ENCODE measurements around the gene REEP6.

Gene REEP6

GRCh38 chr19:1466461-1467214 is 24.3 kb upstream of the REEP6 start:
- TF ChIP-seq TEAD4 (IDR thresholded peaks at IDR 0.05), result no peak
- no peak for TF ChIP-seq TCF12 (IDR thresholded peaks at IDR 0.05; ENCODE audit: low read depth)
- TF ChIP-seq EP300 (IDR thresholded peaks at IDR 0.05; ENCODE audit: borderline replicate concordance), result no peak
- no peak for TF ChIP-seq YY1 (IDR thresholded peaks at IDR 0.05; ENCODE audit: low read depth)
- no peak for TF ChIP-seq REST (IDR thresholded peaks at IDR 0.05; ENCODE audit: low read depth)
- TF ChIP-seq NFIC (IDR thresholded peaks at IDR 0.05), result no peak
- no peak for TF ChIP-seq EGR1 (IDR thresholded peaks at IDR 0.05)
- TF ChIP-seq CEBPB (IDR thresholded peaks at IDR 0.05), result no peak
- TF ChIP-seq ZBTB7A (IDR thresholded peaks at IDR 0.05; ENCODE audit: low read depth), result no peak
- TF ChIP-seq RAD21 (IDR thresholded peaks at IDR 0.05; ENCODE audit: low read depth), result no peak
- TF ChIP-seq TAF1 (IDR thresholded peaks at IDR 0.05; ENCODE audit: low read depth), result no peak
- TF ChIP-seq FOXM1 (IDR thresholded peaks at IDR 0.05; ENCODE audit: borderline replicate concordance, low read depth), result no peak
- TF ChIP-seq USF1 (IDR thresholded peaks at IDR 0.05), result no peak

- TF ChIP-seq TEAD4 (IDR thresholded peaks at IDR 0.05) (no peak), FOXM1 (IDR thresholded peaks at IDR 0.05; ENCODE audit: borderline replicate concordance, low read depth) (no peak)
Measured at GRCh38 chr19:1467215-1467489, 23.8 kb upstream of the REEP6 start.

- TF ChIP-seq MAX (IDR thresholded peaks at IDR 0.05) (no peak), REST (IDR thresholded peaks at IDR 0.05; ENCODE audit: low read depth) (no peak), CREB1 (IDR thresholded peaks at IDR 0.05; ENCODE audit: low read depth) (no peak), TEAD4 (IDR thresholded peaks at IDR 0.05) (no peak), YY1 (IDR thresholded peaks at IDR 0.05; ENCODE audit: low read depth) (no peak), ZBTB7A (IDR thresholded peaks at IDR 0.05; ENCODE audit: low read depth) (no peak), EGR1 (IDR thresholded peaks at IDR 0.05) (no peak), EP300 (IDR thresholded peaks at IDR 0.05; ENCODE audit: borderline replicate concordance) (no peak), NFIC (IDR thresholded peaks at IDR 0.05) (no peak), FOXM1 (IDR thresholded peaks at IDR 0.05; ENCODE audit: borderline replicate concordance, low read depth) (no peak), RAD21 (IDR thresholded peaks at IDR 0.05; ENCODE audit: low read depth) (no peak), TCF12 (IDR thresholded peaks at IDR 0.05; ENCODE audit: low read depth) (no peak), CEBPB (IDR thresholded peaks at IDR 0.05) (no peak), TAF1 (IDR thresholded peaks at IDR 0.05; ENCODE audit: low read depth) (no peak), USF1 (IDR thresholded peaks at IDR 0.05) (no peak)
Measured at GRCh38 chr19:1467490-1468273, 23.3 kb upstream of the REEP6 start.

GRCh38 chr19:1468274-1468820 is 22.6 kb upstream of the REEP6 start:
- TF ChIP-seq TEAD4 (IDR thresholded peaks at IDR 0.05) (no peak), TCF12 (IDR thresholded peaks at IDR 0.05; ENCODE audit: low read depth) (no peak), USF1 (IDR thresholded peaks at IDR 0.05) (peak; percentile 58; the same call in 1 of the 2 replicates), ZBTB7A (IDR thresholded peaks at IDR 0.05; ENCODE audit: low read depth) (peak; percentile 61; the same call in 1 of the 2 replicates), MAX (IDR thresholded peaks at IDR 0.05) (peak; percentile 72)

- TF ChIP-seq ZBTB7A (IDR thresholded peaks at IDR 0.05; ENCODE audit: low read depth) (no peak), TEAD4 (IDR thresholded peaks at IDR 0.05) (no peak), TCF12 (IDR thresholded peaks at IDR 0.05; ENCODE audit: low read depth) (no peak), YY1 (IDR thresholded peaks at IDR 0.05; ENCODE audit: low read depth) (no peak), USF1 (IDR thresholded peaks at IDR 0.05) (no peak), NFIC (IDR thresholded peaks at IDR 0.05) (no peak), MAX (IDR thresholded peaks at IDR 0.05) (no peak), FOXM1 (IDR thresholded peaks at IDR 0.05; ENCODE audit: borderline replicate concordance, low read depth) (no peak), EGR1 (IDR thresholded peaks at IDR 0.05) (no peak), TAF1 (IDR thresholded peaks at IDR 0.05; ENCODE audit: low read depth) (no peak), REST (IDR thresholded peaks at IDR 0.05; ENCODE audit: low read depth) (no peak), CEBPB (IDR thresholded peaks at IDR 0.05) (no peak), EP300 (IDR thresholded peaks at IDR 0.05; ENCODE audit: borderline replicate concordance) (no peak), RAD21 (IDR thresholded peaks at IDR 0.05; ENCODE audit: low read depth) (no peak; the same call in 1 of the 2 replicates), CREB1 (IDR thresholded peaks at IDR 0.05; ENCODE audit: low read depth) (no peak)
Measured at GRCh38 chr19:1468821-1469254, 22.1 kb upstream of the REEP6 start.
